ENCODE measurements around the gene GGCT.

The GGCT gene

GRCh38 chr7:30478349-30479201, 26.1 kb downstream of the GGCT start, which contains the start of gene NOD1:
Gene NOD1 (minus strand): TSS chr7:30478784. CDS start chr7:30456921, 21,863 bp downstream.
- peak; percentile 94 for DNase-seq (ENCODE audit: low spot score)

- DNase-seq (ENCODE audit: low spot score): no peak
Observed at GRCh38 chr7:30476459-30477145, 28.0 kb downstream of the GGCT start.

- no peak for DNase-seq (ENCODE audit: low spot score)
Observed at GRCh38 chr7:30475580-30475979, 29.0 kb downstream of the GGCT start.

- DNase-seq (ENCODE audit: low spot score): peak; percentile 80
Observed at GRCh38 chr7:30474893-30475292, 29.7 kb downstream of the GGCT start.

GRCh38 chr7:30474485-30474884, 30.1 kb downstream of the GGCT start:
- DNase-seq (ENCODE audit: low spot score): no peak

- no peak for DNase-seq (ENCODE audit: low spot score)
Observed at GRCh38 chr7:30473903-30474302, 30.7 kb downstream of the GGCT start.

DNA sequence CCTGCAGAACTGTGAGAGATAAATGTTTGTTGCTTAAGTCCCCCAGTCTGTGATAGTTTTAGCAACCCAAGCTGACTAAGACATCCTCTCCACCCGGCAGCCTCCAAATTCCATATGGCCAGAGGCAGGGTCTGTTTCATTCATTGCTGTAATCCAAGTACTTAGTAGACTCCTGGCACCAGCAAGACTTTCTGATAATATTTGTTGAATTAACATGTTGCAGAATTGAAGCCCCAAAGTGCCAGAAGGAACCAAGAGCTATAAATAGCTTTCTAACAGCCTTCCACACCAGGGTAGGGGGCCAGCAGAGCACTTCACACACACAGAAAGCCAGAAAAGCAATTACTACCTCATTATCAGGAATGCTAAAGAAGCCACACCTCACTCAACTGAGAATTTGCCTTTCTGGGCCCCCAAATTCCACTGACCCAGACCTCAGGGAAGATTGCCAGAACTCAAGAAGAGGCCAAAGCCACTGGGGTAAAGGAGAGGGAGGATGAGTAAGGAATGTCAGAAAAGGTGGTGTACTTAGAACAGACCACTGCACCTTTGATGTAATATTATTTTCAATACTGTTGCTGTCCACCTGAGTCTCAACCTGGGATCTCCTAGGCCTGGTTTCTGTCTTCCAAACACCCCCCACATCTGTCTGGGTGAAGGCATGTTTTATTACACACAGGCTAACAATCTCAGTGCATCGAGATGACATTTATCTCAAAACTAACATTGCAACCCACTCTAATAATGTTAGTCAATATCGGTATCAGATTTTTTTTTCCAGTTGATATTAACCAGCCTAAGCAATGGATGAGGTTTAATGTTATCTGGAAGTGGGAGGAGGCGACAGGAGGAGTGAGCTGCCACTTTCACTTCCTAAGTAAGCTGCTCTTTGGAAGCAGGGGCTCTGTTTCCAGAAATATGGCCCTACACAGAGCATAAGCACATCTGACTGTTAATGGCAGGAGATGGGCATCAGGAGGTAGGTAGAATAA, 31.5 kb downstream of the GGCT start:
- no peak for DNase-seq (ENCODE audit: low spot score)

DNA sequence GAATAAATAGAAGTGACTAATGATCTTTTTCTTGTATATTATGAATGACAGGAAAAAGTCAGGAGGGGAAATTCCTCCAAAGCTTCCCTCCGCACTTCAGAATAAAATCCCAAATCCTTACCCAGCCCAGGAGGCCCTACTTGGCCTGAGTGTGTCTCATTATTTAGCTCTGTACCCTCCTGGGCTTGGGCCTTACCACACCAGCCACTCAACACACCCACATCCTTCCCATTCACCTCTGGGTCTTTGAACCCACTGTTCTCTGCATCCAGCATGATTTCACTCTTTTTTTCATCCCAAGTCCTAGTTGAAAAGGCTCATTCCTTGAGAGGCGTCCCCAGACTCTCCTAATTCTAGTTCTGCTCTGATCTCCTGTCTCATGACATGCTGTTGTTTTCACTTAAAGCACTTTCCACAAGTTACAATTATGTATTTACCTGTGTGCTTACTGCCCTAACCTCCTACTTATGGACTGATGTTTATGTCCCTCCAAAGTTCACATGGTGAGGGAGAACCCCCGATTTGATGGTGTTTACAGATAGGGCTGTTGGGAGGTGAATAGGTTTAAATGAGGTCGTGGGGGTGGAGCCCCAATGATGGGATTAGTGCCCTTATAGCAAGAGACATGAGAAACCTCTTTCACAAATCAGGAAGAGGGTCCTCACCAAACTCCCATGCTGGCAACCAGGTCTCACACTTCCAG, 32.4 kb downstream of the GGCT start:
- no peak for DNase-seq (ENCODE audit: low spot score)

DNA sequence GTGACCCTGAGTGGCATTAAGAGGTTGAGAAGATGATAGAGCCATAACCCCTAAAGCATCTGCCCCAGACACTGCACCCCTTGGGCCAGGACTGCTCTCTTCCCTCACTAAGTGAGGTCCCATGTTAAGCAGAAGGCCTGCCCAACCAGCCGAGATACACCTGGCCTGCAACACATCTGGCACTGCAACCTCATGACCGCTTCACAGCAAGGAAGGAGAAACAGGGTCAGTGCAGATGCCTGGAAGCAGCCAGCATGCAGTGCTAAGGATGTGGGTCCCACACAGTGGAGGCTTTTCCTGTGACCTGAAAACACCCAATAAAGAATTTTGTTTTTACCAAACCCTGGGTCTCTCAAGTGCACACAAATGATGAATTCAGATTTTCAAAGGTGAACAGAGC, 33.4 kb downstream of the GGCT start:
- no peak for DNase-seq (ENCODE audit: low spot score)

GRCh38 chr7:30470771-30471170, 33.9 kb downstream of the GGCT start:
- peak; percentile 46 for DNase-seq (ENCODE audit: low spot score)

DNA sequence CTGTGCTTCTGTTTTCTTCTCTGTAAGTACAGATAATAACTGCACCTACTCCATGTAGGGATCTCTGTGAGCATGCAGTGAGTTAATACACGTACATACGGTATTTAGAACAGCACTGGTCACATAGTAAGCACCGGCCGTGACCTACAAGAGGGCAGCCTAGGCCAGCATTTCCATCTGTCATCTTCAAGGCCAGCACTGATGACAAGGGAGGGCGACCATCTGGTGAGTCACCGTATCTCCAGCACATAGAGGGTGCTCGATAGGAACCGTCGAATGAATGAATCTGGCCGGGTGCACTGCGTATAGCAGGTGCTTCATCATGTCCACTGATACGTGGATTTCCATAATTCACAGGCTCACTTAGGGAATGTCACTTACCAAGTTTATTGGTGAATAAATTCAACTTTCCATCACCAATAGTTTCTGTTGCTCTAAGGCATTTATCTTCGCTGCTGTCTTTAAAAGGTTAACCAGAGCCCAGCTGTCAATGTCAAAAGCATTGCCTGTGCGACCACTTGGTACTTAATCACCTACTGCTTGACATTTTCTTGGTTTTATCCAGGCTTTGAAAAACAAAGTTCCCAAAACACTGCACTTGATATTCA, 34.4 kb downstream of the GGCT start:
- DNase-seq (ENCODE audit: low spot score): no peak

DNA sequence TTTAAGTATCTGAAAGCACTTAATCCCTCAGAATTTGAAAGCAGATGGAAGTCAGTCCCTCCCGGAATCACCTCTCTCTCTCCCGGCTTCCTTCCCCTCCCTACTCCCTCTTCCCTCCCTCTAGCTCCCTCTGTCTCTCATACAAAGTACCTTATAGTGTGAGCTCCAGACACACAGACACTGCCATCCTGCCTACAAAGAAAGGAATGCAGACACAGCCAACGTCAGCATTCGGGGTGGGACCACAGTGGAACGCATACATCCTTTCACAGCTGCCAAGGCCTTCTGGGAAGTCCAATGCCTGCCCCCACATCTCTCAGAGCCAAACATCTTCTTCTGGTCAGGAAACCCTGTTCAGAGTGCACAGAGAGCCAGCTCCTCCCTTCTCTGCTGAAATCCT, 35.3 kb downstream of the GGCT start:
- DNase-seq (ENCODE audit: low spot score): peak; percentile 87

GRCh38 chr7:30468791-30469190, 35.8 kb downstream of the GGCT start:
- no peak for DNase-seq (ENCODE audit: low spot score)

DNA sequence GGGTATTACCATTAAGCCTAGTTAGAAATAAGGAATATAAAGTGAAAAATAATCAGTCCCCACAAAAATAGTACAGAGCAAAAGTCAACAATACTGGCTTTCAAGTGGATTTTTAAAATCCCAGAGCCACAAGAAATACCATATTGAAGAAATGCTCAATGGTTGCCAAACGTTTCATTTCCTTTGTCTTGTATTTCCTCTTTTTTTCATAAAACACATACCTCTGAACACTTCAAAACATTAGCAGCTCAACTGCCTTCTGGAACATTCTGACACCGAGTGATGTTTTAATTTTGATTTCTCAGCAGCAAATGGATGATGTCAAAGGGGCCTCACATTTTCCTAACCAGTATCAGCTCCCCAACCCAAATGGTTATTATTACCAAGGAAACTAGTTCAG, 36.6 kb downstream of the GGCT start:
- DNase-seq (ENCODE audit: low spot score): no peak

DNA sequence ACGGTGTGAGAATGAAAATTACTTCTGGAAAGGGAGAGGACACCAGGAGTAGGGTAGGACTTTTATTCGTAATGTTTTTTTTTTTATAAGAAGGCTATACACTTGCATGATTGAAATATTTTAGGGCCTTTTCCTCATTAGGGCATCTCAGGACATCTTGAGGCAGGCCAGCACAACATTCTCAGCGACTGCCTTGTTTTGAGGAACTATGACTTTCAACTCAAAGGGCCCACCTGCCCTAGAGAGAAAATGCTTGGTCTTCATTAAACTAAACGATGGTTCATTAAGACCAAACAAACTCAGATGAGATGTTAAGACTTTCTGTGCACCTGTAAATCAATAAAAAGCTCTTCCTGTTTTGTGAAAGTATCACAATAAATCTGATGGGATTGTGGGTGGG, 37.4 kb downstream of the GGCT start:
- no peak for DNase-seq (ENCODE audit: low spot score)

GRCh38 chr7:30466266-30466665, 38.4 kb downstream of the GGCT start:
- DNase-seq (ENCODE audit: low spot score): no peak

- DNase-seq (ENCODE audit: low spot score): no peak
Observed at GRCh38 chr7:30465811-30466180, 38.8 kb downstream of the GGCT start.

- peak; percentile 29 for DNase-seq (ENCODE audit: low spot score)
Observed at GRCh38 chr7:30465046-30465810, 39.4 kb downstream of the GGCT start.

DNA sequence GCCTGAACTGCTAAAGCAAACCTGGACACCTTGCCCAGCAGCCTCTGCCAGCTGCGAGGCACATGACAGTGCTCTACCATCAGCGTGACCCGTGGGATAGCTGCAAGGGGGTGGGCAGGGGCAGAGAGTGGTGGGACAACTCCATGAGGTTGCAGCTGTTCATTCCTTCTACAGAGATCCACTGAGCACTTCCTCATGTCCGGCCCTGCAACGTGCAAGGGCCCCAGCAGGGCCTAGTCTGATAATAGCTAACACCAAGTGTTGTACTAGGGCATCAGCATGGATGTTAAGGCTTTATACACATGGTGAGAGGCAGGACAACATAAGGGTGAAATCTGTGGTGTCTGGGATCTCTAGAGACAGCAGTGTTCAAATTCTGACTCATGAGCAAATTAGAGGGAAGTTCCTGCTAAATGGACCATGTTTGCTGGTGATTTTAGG, 40.4 kb downstream of the GGCT start:
- no peak for DNase-seq (ENCODE audit: low spot score)

- DNase-seq (ENCODE audit: low spot score): no peak
Observed at GRCh38 chr7:30463405-30464145, 41.1 kb downstream of the GGCT start.
